H9 (cell line): ENCODE data around the gene SLC1A5. TPM values are rescaled to one million over a fixed set of nuclear protein-coding genes. Genes with fewer than 3 reads are reported as not detected.

ENCODE experiments used
- DNase-seq: peaks from one replicate; pipeline ENCODE4 v3.0.0-alpha.2; 2017
- H2AFZ ChIP-seq: one replicate; pipeline ENCODE4 v1.6.1; 2013; ENCODE audit warnings: mild to moderate bottlenecking, low read length, control low read depth, moderate library complexity
- H2AK5ac ChIP-seq: 2 replicates; pipeline ENCODE4 v1.6.1; 2013; ENCODE audit warnings: low read length, control low read depth, mixed read lengths; ENCODE audit not compliant: insufficient read length
- H2BK120ac ChIP-seq: one replicate; pipeline ENCODE4 v1.6.1; 2013; ENCODE audit warnings: low read depth, mild to moderate bottlenecking, low read length, control low read depth, inconsistent platforms; ENCODE audit not compliant: poor library complexity, severe bottlenecking
- H2BK12ac ChIP-seq: 2 replicates; pipeline ENCODE4 v1.6.1; 2013; ENCODE audit warnings: low read length, control low read depth, mixed read lengths, low read depth; ENCODE audit not compliant: insufficient read length
- H2BK15ac ChIP-seq: 2 replicates; pipeline ENCODE4 v1.6.1; 2013; ENCODE audit warnings: low read depth, low read length, control low read depth
- H2BK20ac ChIP-seq: one replicate; pipeline ENCODE4 v1.6.1; 2013; ENCODE audit warnings: low read depth, mild to moderate bottlenecking, low read length, control low read depth, inconsistent platforms; ENCODE audit not compliant: poor library complexity, severe bottlenecking
- H2BK5ac ChIP-seq: 2 replicates; pipeline ENCODE4 v1.6.1; 2013; ENCODE audit warnings: low read length, control low read depth, mixed read lengths; ENCODE audit not compliant: insufficient read length
- H3K14ac ChIP-seq: 2 replicates; pipeline ENCODE4 v1.6.1; 2013; ENCODE audit warnings: low read length, control low read depth; ENCODE audit not compliant: insufficient read depth
- H3K18ac ChIP-seq: 2 replicates; pipeline ENCODE4 v1.6.1; 2013; ENCODE audit warnings: low read depth, mild to moderate bottlenecking, mixed read lengths, low read length, control low read depth; ENCODE audit not compliant: insufficient read length
- H3K23ac ChIP-seq: 2 replicates; pipeline ENCODE4 v1.6.1; 2013; ENCODE audit warnings: low read length, control low read depth, mixed read lengths, low read depth; ENCODE audit not compliant: insufficient read length
- H3K23me2 ChIP-seq: 2 replicates; pipeline ENCODE4 v1.6.1; 2013; ENCODE audit warnings: low read depth, mild to moderate bottlenecking, mixed read lengths, low read length, control low read depth; ENCODE audit not compliant: insufficient read length, poor library complexity, severe bottlenecking
- H3K27ac ChIP-seq: 2 replicates; pipeline ENCODE4 v1.5.1; 2013; ENCODE audit warnings: low read length, control low read depth, mixed read lengths, low read depth; ENCODE audit not compliant: insufficient read length
- H3K27me3 ChIP-seq: 2 replicates; pipeline ENCODE4 v1.6.1; 2013; ENCODE audit warnings: low read length, control low read depth, inconsistent platforms; ENCODE audit not compliant: insufficient read depth
- H3K4ac ChIP-seq: 2 replicates; pipeline ENCODE4 v1.6.1; 2013; ENCODE audit warnings: low read depth, mild to moderate bottlenecking, control low read depth, inconsistent platforms, low read length, moderate library complexity
- H3K4me1 ChIP-seq: 2 replicates; pipeline ENCODE4 v1.6.1; 2013; ENCODE audit warnings: low read length, control low read depth, inconsistent platforms; ENCODE audit not compliant: insufficient read depth
- H3K4me2 ChIP-seq: 2 replicates; pipeline ENCODE4 v1.6.1; 2013; ENCODE audit warnings: low read length, control low read depth, mixed read lengths; ENCODE audit not compliant: insufficient read length, insufficient read depth
- H3K56ac ChIP-seq: 2 replicates; pipeline ENCODE4 v1.6.1; 2013; ENCODE audit warnings: low read depth, mild to moderate bottlenecking, mixed read lengths, low read length, control low read depth; ENCODE audit not compliant: insufficient read length
- H3K79me1 ChIP-seq: 2 replicates; pipeline ENCODE4 v1.6.1; 2013; ENCODE audit warnings: low read depth, mild to moderate bottlenecking, moderate library complexity, low read length, control low read depth, inconsistent platforms; ENCODE audit not compliant: insufficient read depth, poor library complexity, severe bottlenecking
- H3K79me2 ChIP-seq: 2 replicates; pipeline ENCODE4 v1.6.1; 2013; ENCODE audit warnings: low read length, control low read depth, inconsistent platforms; ENCODE audit not compliant: insufficient read depth
- H3K9ac ChIP-seq: 2 replicates; pipeline ENCODE4 v1.6.1; 2013; ENCODE audit warnings: low read length, control low read depth, mixed read lengths; ENCODE audit not compliant: insufficient read length; ENCODE audit errors: extremely low read depth
- H3K9me3 ChIP-seq: one replicate; pipeline ENCODE4 v1.6.1; 2013; ENCODE audit warnings: low read depth, low read length, inconsistent platforms; ENCODE audit not compliant: control insufficient read depth
- H3T11ph ChIP-seq: one replicate; pipeline ENCODE4 v1.6.1; 2013; ENCODE audit warnings: mild to moderate bottlenecking, low read length, control low read depth, inconsistent platforms
- H4K20me1 ChIP-seq: one replicate; pipeline ENCODE4 v1.6.1; 2013; ENCODE audit not compliant: control insufficient read depth, insufficient read length, insufficient read depth
- H4K5ac ChIP-seq: 2 replicates; pipeline ENCODE4 v1.6.1; 2013; ENCODE audit warnings: low read depth, mild to moderate bottlenecking, mixed read lengths, low read length, control low read depth; ENCODE audit not compliant: insufficient read length
- H4K8ac ChIP-seq: replicated peaks from 2 replicates; pipeline ENCODE4 v1.6.1; 2013; ENCODE audit warnings: low read length, control low read depth, mixed read lengths, low read depth; ENCODE audit not compliant: insufficient read length
- H4K91ac ChIP-seq: 2 replicates; pipeline ENCODE4 v1.6.1; 2013; ENCODE audit warnings: low read depth, mild to moderate bottlenecking, moderate library complexity, mixed read lengths, low read length, control low read depth; ENCODE audit not compliant: insufficient read length
- H3K27ac Mint-ChIP-seq, 3 experiments: 2 replicates in 2 of 3; 3 replicates in 1 of 3; pipeline ENCODE4 v1.8.0; 2020 to 2021; ENCODE audit warnings: mixed read lengths in 3 of 3, mild to moderate bottlenecking in 1 of 3, moderate library complexity in 1 of 3
- H3K27me3 Mint-ChIP-seq: 2 replicates; pipeline ENCODE4 v1.8.0; 2021; ENCODE audit warnings: low read depth, mild to moderate bottlenecking, moderate library complexity, mixed read lengths
- H3K36me3 Mint-ChIP-seq, 3 experiments: 2 replicates in 2 of 3; 3 replicates in 1 of 3; pipeline ENCODE4 v1.8.0; 2020 to 2021; ENCODE audit warnings: low read depth in 3 of 3, mixed read lengths in 3 of 3; ENCODE audit not compliant: insufficient read depth in 1 of 3
- H3K4me1 Mint-ChIP-seq, 2 experiments: 2 replicates each; pipeline ENCODE4 v1.8.0; 2020; ENCODE audit warnings: mixed read lengths in 2 of 2
- H3K4me3 Mint-ChIP-seq, 2 experiments: 2 replicates in 1 of 2; 3 replicates in 1 of 2; pipeline ENCODE4 v1.8.0; 2020 to 2021; ENCODE audit warnings: mild to moderate bottlenecking in 2 of 2, mixed read lengths in 2 of 2, moderate library complexity in 1 of 2
- H3K9me3 Mint-ChIP-seq, 2 experiments: 2 replicates in 1 of 2; 3 replicates in 1 of 2; pipeline ENCODE4 v1.8.0; 2020; ENCODE audit warnings: mild to moderate bottlenecking in 2 of 2, mixed read lengths in 2 of 2, moderate library complexity in 1 of 2
- WGBS: extraction: QIAGEN DNeasy Blood & Tissue Kit; methylation state at CpG from one replicate; pipeline ENCODE4 v1.1.7; 2013; ENCODE audit warnings: missing lambda C conversion rate, low lambda C conversion rate, mixed read lengths; ENCODE audit not compliant: insufficient read length; ENCODE audit errors: extremely low coverage; 5-methylcytosine and 5-hydroxymethylcytosine counted together
- total RNA-seq: library from RNA; stranded (reverse); gene quantifications from 2 replicates; pipeline ENCODE4 v1.2.1, GENCODE V29; 2021
- TF ChIP-seq, protein P1 (sequence below): fragments of 200-600 bp; sonication (generic); conservative IDR thresholded peaks from 3 replicates; pipeline ENCODE4 v1.8.0; 2021; ENCODE audit warnings: antibody characterized with exemption, mild to moderate bottlenecking

Gene SLC1A5
- total RNA-seq, 1 experiment from 2014 or later: 258 TPM

DNA sequence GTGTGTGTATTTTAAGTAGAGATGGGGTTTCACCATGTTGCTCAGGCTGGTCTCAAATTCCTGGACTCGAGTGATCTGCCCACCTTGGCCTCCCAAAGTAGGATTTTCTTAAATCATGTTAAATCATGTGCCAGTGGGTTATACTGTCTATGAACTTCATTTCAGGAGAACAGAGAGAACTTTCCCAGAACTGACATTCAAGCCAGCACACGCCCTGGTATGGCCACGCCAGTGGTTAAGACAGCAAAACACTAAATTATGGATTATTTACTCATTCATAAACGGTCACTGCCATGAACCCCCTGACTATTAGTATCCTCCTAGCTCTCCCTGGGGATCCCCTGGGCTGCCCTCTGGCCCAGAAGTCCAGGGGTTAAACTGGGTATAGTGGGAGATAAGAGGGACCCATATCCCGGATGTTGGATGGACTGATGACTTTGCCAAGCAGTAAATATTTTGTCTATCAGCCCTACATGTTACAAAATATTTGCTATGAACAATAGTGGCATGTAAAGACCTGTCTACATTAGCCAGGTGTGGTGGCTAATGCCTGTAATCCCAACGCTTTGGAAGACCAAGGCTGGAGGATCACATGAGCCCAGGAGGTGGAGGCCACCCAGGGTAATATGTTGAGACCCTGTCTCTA lies 26.0 kb downstream of the SLC1A5 start:
- Histone ChIP-seq H3K4ac (no peak overlapping the region), H3K79me2 (no peaks in the 10 kb centered on the region), H3K23me2 (no peaks in the 10 kb centered on the region), H3K56ac (no peak overlapping the region), H2BK5ac (no peak overlapping the region), H3K23ac (no peak overlapping the region), H4K5ac (no peak overlapping the region), H3K27ac (no peak overlapping the region), H3T11ph (no peak overlapping the region), H3K9ac (no peak overlapping the region), H4K20me1 (no peaks in the 10 kb centered on the region), H2BK12ac (no peak overlapping the region), H4K91ac (no peak overlapping the region), H2BK120ac (no peak overlapping the region), H3K14ac (no peak overlapping the region), H3K18ac (no peak overlapping the region), H3K27me3 (no peaks in the 10 kb centered on the region), H3K4me1 (no peaks in the 10 kb centered on the region), H3K79me1 (no peaks in the 10 kb centered on the region), H2BK20ac (no peak overlapping the region), H3K9me3 (no peaks in the 10 kb centered on the region), H4K8ac (no peak overlapping the region), H2BK15ac (no peak overlapping the region), H2AK5ac (no peak overlapping the region), H3K4me2 (no peak overlapping the region), H2AFZ (no peak overlapping the region)
- no CpG with 5 or more reads among the region's 6 CpGs for WGBS
- peaks cover 0 to 9% (median 0%) of the 10 kb centered on the region in 3 experiments; a peak in 2 of 7 replicates for H3K36me3 Mint-ChIP-seq
- H3K27me3 Mint-ChIP-seq: no peaks in the 10 kb centered on the region; the same call in 1 of the 2 replicates
- H3K4me3 Mint-ChIP-seq: no peak overlapping the region
- TF ChIP-seq, protein P1, sequence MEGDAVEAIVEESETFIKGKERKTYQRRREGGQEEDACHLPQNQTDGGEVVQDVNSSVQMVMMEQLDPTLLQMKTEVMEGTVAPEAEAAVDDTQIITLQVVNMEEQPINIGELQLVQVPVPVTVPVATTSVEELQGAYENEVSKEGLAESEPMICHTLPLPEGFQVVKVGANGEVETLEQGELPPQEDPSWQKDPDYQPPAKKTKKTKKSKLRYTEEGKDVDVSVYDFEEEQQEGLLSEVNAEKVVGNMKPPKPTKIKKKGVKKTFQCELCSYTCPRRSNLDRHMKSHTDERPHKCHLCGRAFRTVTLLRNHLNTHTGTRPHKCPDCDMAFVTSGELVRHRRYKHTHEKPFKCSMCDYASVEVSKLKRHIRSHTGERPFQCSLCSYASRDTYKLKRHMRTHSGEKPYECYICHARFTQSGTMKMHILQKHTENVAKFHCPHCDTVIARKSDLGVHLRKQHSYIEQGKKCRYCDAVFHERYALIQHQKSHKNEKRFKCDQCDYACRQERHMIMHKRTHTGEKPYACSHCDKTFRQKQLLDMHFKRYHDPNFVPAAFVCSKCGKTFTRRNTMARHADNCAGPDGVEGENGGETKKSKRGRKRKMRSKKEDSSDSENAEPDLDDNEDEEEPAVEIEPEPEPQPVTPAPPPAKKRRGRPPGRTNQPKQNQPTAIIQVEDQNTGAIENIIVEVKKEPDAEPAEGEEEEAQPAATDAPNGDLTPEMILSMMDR: no peak
- H3K9me3 Mint-ChIP-seq: no peaks in the 10 kb centered on the region
- H3K27ac Mint-ChIP-seq: no peak overlapping the region
- peaks cover 4 to 13% of the 10 kb centered on the region in 2 experiments; a peak in 3 of 4 replicates for H3K4me1 Mint-ChIP-seq
- no peak for DNase-seq
